HG03064 (cell line): ENCODE measurements around the gene SCARF2.
"Not testable (repeated sequence)": the region's sequence is repeated elsewhere in the genome, so short reads cannot be mapped to it uniquely, and the experiment has no call there.

Experiments
- ATAC-seq: cut with Tn5 transposase; IDR thresholded peaks from one replicate; pipeline ENCODE4 v1.9.1; 2021; ENCODE audit warnings: low read depth; ENCODE audit not compliant: unreplicated experiment

Gene SCARF2

GRCh38 chr22:20429254-20430100, 8.1 kb downstream of the SCARF2 start:
- ATAC-seq = no peak

GRCh38 chr22:20428496-20429253, 8.9 kb downstream of the SCARF2 start:
- no peak for ATAC-seq

GRCh38 chr22:20427945-20428417, 9.6 kb downstream of the SCARF2 start:
- ATAC-seq = no peak

- no peak for ATAC-seq
These were observed 10.3 kb downstream of the SCARF2 start for GRCh38 chr22:20427104-20427944.

- ATAC-seq = no peak
These were observed 11.4 kb downstream of the SCARF2 start for GRCh38 chr22:20426259-20426615.

- ATAC-seq = no peak
These were observed 11.9 kb downstream of the SCARF2 start for GRCh38 chr22:20425566-20426258.

GRCh38 chr22:20424932-20425565, 12.6 kb downstream of the SCARF2 start:
- no peak for ATAC-seq

GRCh38 chr22:20424568-20424931, 13.1 kb downstream of the SCARF2 start:
- ATAC-seq = no peak

- ATAC-seq = no peak
These were observed 13.6 kb downstream of the SCARF2 start for GRCh38 chr22:20423906-20424551.

GRCh38 chr22:20423008-20423905, 14.4 kb downstream of the SCARF2 start:
- no peak for ATAC-seq

GRCh38 chr22:20422271-20423007, 15.2 kb downstream of the SCARF2 start:
- no peak for ATAC-seq

GRCh38 chr22:20421507-20421874, 16.1 kb downstream of the SCARF2 start:
- no peak for ATAC-seq

GRCh38 chr22:20420157-20420842, 17.3 kb downstream of the SCARF2 start:
- no peak for ATAC-seq

- ATAC-seq = no peak
These were observed 18.0 kb downstream of the SCARF2 start for GRCh38 chr22:20419664-20419951.

- no peak for ATAC-seq
These were observed 19.3 kb downstream of the SCARF2 start for GRCh38 chr22:20418211-20418788.

GRCh38 chr22:20415699-20416098, 21.9 kb downstream of the SCARF2 start:
- ATAC-seq = not testable (repeated sequence)

GRCh38 chr22:20415241-20415640, 22.4 kb downstream of the SCARF2 start:
- not testable (repeated sequence) for ATAC-seq
